ENCODE results near the gene DIP2C. TPM values are rescaled to one million over a fixed set of nuclear protein-coding genes. Genes with fewer than 3 reads are reported as not detected.

DIP2C gene
- total RNA-seq, 4 donors from 2014 or later = 10.5 to 40.5 (median 19.5) TPM

DNA sequence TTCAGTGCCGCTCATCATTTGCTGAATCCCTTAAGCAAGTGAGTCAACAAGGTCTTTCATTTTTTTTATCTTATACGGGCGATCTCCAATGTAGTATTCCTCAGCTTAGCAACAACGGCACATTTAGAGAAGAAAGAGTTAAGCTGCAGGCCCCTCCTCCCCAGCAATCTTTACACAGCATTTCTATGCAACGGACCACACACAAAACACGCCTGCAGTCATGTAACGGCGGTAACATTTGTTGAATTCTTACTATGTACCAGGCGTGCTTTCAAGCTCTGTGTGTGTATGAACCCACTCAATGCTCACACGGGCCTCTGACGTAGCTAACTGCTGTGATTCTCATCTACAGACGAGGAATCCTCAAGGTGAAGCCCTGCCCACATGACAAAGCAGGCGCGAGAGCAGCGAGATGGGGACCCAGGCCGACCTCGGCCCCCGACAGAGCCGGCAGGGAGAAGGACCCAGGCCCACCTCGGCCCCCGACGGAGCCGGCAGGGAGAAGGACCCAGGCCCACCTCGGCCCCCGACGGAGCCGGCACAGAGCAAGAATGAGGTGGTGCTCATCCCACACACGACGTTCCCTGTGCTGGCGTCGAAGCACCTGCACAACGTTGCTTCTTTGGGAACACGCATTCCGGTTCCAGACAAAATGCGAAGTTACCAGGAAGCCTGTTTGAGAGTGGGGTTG is 313.5 kb downstream of the DIP2C start:
- peaks cover 0 to 6% of the 10 kb centered on the region in 2 donors for H3K4me1 ChIP-seq
- intact Hi-C loops (cut with DNase I; ENCODE audit: low total_unique reads) = no loop called here
- H3K27ac ChIP-seq = no peak overlapping the region

DNA sequence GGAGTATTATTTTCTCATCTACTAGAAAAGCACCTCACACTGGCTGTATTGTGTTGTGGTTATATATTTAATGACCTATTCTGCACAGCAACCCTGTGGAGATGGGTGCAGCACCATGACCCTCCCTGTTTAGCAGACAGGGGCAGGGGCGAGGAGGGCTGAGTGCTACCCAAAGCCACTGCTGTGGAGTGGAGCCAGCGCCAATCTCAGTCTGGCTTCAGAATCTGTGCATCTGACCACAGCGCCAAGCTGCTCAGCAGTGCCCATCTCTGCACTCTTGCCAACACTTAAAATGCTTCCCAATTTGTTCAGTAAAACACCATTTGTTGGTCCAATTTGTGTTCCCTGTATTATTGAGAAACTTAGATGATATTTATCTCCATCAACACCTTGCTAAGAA is 315.1 kb downstream of the DIP2C start:
- intact Hi-C loops (cut with DNase I; ENCODE audit: low total_unique reads) = no loop called here
- peaks cover 0 to 6% of the 10 kb centered on the region in 2 donors for H3K4me1 ChIP-seq

More for the DNA sequence above, 313.5 kb downstream of the DIP2C start:
- Histone ChIP-seq H3K27me3 (no peaks in the 10 kb centered on the region), H3K36me3 (no peaks in the 10 kb centered on the region), H3K9me3 (no peaks in the 10 kb centered on the region), H3K4me3 (no peak overlapping the region)
- DNase-seq = no peak
- no peak for TF ChIP-seq POLR2A (IDR thresholded peaks at IDR 0.05)
- TF ChIP-seq, protein P1, sequence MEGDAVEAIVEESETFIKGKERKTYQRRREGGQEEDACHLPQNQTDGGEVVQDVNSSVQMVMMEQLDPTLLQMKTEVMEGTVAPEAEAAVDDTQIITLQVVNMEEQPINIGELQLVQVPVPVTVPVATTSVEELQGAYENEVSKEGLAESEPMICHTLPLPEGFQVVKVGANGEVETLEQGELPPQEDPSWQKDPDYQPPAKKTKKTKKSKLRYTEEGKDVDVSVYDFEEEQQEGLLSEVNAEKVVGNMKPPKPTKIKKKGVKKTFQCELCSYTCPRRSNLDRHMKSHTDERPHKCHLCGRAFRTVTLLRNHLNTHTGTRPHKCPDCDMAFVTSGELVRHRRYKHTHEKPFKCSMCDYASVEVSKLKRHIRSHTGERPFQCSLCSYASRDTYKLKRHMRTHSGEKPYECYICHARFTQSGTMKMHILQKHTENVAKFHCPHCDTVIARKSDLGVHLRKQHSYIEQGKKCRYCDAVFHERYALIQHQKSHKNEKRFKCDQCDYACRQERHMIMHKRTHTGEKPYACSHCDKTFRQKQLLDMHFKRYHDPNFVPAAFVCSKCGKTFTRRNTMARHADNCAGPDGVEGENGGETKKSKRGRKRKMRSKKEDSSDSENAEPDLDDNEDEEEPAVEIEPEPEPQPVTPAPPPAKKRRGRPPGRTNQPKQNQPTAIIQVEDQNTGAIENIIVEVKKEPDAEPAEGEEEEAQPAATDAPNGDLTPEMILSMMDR (IDR thresholded peaks at IDR 0.05) = no peak

DNA sequence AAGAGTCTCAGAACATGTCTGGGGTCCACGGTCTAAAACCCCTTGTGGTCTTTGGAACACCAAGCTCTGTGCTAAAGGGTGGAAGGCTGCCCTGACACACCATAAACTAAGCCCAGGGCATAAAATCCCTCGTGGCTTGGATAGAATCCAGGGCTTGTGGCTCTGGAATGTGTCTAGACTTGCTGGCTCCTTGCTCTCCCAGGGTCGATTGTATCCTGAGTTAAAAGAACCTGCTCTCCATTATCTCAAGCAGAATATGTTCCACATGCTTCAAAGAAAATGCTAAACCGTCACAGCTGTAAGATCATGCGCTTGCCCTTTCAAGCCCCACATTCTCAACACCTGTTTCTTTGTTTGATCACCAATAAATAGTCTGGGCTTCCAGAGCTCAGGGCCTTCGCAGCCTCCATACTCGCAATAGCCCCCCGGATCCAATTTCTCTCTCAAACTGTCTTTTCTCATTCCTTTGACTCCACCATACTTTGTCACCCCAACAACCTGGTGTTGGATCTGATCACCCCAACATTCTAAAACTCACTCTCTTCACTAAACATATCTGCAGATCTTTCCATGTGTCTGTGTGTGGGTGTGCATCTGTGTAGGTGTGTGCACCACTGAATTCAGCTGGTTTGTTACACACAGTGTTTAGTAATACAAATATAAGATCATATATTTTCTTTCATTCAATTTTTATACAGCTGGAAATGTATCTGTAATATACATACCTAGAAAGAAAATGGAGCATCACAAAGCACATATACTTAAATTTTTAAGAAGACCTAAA is 315.8 kb downstream of the DIP2C start:
- H3K27ac ChIP-seq = peak overlapping the region; percentile 45 to 66
- H3K36me3 ChIP-seq = no peaks in the 10 kb centered on the region
- H3K27me3 ChIP-seq = no peaks in the 10 kb centered on the region
- intact Hi-C loops (cut with DNase I; ENCODE audit: low total_unique reads) = no loop called here
- peaks cover 0 to 6% of the 10 kb centered on the region in 2 donors for H3K4me1 ChIP-seq
- no peak overlapping the region for H3K4me3 ChIP-seq
- peak; percentile 36 to 37 for DNase-seq
- H3K9me3 ChIP-seq = no peaks in the 10 kb centered on the region
- no peak for TF ChIP-seq POLR2A (IDR thresholded peaks at IDR 0.05)
- TF ChIP-seq, protein P1 (IDR thresholded peaks at IDR 0.05) = no peak

More for the DNA sequence above, 315.1 kb downstream of the DIP2C start:
- H3K36me3 ChIP-seq = no peaks in the 10 kb centered on the region
- no peaks in the 10 kb centered on the region for H3K9me3 ChIP-seq
- H3K27ac ChIP-seq = no peak overlapping the region
- H3K27me3 ChIP-seq = no peaks in the 10 kb centered on the region
- TF ChIP-seq POLR2A (IDR thresholded peaks at IDR 0.05) = no peak
- TF ChIP-seq, protein P1 (IDR thresholded peaks at IDR 0.05) = no peak
- H3K4me3 ChIP-seq = no peak overlapping the region
- DNase-seq = no peak

DNA sequence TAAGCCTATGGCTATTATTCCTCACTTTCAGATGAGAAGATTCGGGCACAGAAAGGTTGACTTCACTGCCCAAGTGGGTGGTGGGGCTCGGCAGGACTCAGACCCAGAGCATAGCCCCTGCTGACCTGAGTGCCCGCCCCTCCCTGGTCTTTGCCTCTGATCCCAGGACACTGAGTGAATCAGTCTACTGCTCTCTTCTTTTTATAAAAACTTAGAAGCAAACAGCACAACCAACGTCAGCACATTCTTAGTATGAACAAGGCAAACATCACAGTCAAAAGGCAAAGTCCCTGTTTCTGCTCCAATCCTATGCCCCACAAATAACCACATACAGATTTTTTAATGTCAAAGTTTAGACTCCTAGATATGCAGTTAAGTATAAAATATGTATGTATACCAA is 316.5 kb downstream of the DIP2C start:
- Histone ChIP-seq H3K4me1 (peaks cover 0 to 6% of the 10 kb centered on the region in 2 donors), H3K27me3 (no peaks in the 10 kb centered on the region), H3K27ac (peak overlapping the region in 1 of 2 donors; percentile 66), H3K4me3 (no peak overlapping the region), H3K9me3 (no peaks in the 10 kb centered on the region), H3K36me3 (no peaks in the 10 kb centered on the region)
- TF ChIP-seq, protein P1 (IDR thresholded peaks at IDR 0.05) = no peak
- TF ChIP-seq POLR2A (IDR thresholded peaks at IDR 0.05) = no peak
- no peak for DNase-seq
- intact Hi-C loops (cut with DNase I; ENCODE audit: low total_unique reads) = no loop called here

DNA sequence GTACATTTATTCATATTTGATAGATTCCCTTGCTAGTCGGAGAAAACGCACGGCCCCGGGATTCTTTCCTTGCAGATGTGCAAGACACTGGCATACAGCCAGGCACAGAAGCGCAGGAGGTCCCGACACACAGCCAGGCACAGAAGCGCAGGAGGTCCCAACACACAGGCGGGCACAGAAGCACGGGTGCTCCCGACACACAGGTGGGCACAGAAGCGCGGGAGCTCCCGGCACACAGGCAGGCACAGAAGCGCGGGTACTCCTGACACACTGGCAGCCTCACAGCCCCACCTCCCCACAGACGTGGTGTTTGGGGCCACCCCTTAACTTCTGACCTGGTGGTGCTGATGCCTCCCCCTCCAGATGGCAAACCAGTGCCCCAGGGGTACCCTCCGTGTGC is 316.9 kb downstream of the DIP2C start:
- peak; percentile 38 to 45 for DNase-seq
- Histone ChIP-seq H3K27me3 (no peaks in the 10 kb centered on the region), H3K9me3 (no peaks in the 10 kb centered on the region), H3K36me3 (no peaks in the 10 kb centered on the region), H3K27ac (peak overlapping the region in 1 of 2 donors; percentile 66), H3K4me1 (peaks cover 0 to 6% of the 10 kb centered on the region in 2 donors), H3K4me3 (no peak overlapping the region)
- intact Hi-C loops (cut with DNase I; ENCODE audit: low total_unique reads) = no loop called here
- TF ChIP-seq, protein P1 (IDR thresholded peaks at IDR 0.05) = no peak
- no peak for TF ChIP-seq POLR2A (IDR thresholded peaks at IDR 0.05)
